Measurements from ENCODE around the gene ZEB2.

ZEB2 gene

GRCh38 chr2:144438801-144439631 is 80.9 kb downstream of the ZEB2 start:
- DNase-seq (ENCODE audit: low read depth), result no peak
- no peak overlapping the region for H3K4me3 ChIP-seq (ENCODE audit: low read length)
- TF ChIP-seq, protein P1, sequence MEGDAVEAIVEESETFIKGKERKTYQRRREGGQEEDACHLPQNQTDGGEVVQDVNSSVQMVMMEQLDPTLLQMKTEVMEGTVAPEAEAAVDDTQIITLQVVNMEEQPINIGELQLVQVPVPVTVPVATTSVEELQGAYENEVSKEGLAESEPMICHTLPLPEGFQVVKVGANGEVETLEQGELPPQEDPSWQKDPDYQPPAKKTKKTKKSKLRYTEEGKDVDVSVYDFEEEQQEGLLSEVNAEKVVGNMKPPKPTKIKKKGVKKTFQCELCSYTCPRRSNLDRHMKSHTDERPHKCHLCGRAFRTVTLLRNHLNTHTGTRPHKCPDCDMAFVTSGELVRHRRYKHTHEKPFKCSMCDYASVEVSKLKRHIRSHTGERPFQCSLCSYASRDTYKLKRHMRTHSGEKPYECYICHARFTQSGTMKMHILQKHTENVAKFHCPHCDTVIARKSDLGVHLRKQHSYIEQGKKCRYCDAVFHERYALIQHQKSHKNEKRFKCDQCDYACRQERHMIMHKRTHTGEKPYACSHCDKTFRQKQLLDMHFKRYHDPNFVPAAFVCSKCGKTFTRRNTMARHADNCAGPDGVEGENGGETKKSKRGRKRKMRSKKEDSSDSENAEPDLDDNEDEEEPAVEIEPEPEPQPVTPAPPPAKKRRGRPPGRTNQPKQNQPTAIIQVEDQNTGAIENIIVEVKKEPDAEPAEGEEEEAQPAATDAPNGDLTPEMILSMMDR (conservative IDR thresholded peaks at IDR 0.05; ENCODE audit: low read length), result no peak

DNA sequence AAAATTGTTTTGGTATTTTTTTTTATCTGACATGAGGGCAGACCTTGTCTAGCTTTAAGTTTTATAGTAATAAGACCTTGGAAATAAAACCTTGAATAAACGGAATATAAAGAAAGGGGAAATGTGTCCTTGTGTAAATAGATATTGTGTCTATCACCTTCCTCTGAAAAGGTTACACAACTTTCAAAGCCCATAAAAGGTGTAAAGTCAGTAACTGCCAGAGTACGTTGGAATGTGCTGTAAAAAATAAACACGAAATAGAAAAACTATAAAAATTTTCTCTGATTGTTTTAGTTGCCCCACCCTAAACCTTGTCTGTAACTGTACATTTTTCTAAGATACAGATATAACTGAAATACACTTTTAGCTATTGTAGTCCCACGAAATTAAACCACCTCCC is 82.3 kb downstream of the ZEB2 start:
- no peak overlapping the region for H3K4me3 ChIP-seq (ENCODE audit: low read length)
- TF ChIP-seq, protein P1 (conservative IDR thresholded peaks at IDR 0.05; ENCODE audit: low read length), result no peak
- no peak for DNase-seq (ENCODE audit: low read depth)

DNA sequence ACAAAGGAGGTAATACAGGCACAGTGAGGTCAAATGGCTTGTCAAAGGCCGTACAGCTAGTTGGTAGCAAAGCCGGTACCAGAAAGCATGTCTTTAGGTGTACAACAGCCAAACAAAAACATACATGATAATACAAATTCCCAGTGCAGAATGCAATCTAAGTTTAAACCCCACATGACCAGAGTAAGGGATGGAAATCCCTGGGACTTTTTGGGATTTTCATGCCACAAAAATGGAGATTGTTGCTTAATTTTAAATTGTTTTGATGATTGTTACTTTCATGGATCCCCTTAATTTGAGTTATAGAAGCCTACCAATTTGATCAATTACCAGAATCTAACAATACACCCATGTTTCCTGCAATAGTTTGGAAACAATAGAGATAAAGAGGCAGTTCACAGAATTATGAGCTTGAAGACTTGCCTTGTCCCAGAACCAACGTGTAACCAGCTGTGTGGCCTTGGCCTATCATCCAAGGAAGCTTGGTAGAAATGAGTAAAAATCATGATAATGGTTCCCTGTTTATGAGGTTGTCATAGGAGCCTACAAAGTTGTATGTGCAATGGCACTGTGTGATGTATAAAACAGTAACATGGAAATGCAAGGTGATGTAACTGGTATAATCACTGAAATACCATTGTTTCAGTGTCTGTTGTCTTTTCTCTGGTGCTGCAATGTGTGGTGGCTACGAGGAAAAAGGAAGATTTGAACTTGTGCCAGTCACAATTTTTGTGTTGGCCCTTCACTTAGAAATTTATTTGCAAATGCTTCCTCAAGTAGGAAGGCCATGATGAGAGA is 85.3 kb downstream of the ZEB2 start:
- TF ChIP-seq, protein P1 (conservative IDR thresholded peaks at IDR 0.05; ENCODE audit: low read length), result no peak
- H3K4me3 ChIP-seq (ENCODE audit: low read length), result no peak overlapping the region
- DNase-seq (ENCODE audit: low read depth), result no peak

DNA sequence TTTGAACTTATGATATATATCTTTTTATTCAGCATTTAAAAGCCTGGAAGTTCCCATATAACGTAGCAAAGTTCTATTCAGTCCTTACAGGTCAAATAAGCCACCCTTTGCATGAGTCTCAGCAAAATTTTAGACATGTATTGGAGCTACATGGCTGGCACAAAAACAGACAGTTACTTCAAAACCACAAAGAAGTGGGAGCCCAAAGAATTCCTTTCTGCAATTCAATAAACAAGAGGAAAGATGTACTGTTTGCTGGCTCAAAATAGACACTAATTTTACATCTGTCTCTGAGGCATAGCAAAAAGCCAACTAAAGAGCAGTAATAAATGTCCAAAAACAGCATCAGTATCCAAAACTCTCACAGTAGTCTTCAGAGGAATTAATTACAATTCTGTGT is 87.0 kb downstream of the ZEB2 start:
- TF ChIP-seq, protein P1 (conservative IDR thresholded peaks at IDR 0.05; ENCODE audit: low read length), result no peak
- DNase-seq (ENCODE audit: low read depth), result peak; percentile 65
- H3K4me3 ChIP-seq (ENCODE audit: low read length), result no peak overlapping the region

DNA sequence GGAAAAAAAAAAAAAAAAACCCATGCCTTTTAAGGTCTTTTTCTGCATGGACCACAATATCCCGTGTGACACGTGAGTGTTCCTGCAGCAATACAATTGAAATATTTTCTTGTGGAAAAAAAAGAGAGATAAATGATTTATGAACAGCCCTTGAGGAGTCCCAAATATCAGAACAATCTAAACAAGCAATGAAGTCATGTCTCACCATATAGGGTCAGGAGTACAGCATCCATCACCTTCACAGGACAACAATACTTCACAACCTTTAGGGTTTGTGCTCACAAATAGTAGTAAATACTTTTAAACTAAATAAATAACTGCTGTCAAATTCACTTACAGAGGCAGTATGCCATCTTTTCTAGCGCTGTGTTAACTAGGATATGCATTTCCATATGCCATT is 87.9 kb downstream of the ZEB2 start:
- TF ChIP-seq, protein P1 (conservative IDR thresholded peaks at IDR 0.05; ENCODE audit: low read length), result no peak
- no peak for DNase-seq (ENCODE audit: low read depth)
- H3K4me3 ChIP-seq (ENCODE audit: low read length), result no peak overlapping the region

DNA sequence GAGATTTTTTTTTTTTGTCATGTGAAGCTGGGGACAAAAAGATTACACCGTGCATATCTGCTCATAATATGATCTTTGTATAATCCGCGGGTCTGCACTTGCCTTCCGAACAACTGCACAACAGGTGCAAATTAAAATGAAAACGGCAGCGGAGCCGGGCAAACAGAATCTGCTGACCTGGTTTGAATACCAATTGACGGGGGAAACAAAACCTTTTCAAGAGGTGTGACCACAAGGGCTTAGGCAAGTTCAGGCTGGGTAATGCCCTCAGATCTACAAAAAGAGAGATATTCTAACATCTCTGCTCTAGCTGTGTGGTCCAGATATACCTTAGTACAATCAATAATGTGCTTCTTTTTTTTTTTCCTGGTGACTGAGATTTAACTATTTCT is 88.5 kb downstream of the ZEB2 start:
- TF ChIP-seq, protein P1 (conservative IDR thresholded peaks at IDR 0.05; ENCODE audit: low read length), result no peak
- no peak for DNase-seq (ENCODE audit: low read depth)
- no peak overlapping the region for H3K4me3 ChIP-seq (ENCODE audit: low read length)

All from AG10803 (cell line).